SK-N-SH treated with all-trans-retinoic acid at 6 μM for 48 hours (cell line): ENCODE measurements around the gene RAC2.

ENCODE experiments used
- ATAC-seq: fragments of 200-7000 bp; cut with Tn5 transposase; 3 replicates; pipeline ENCODE4 v1.9.1; 2020; ENCODE audit warnings: mild to moderate bottlenecking, moderate library complexity
- ARNTL ChIP-seq: fragments of 450-650 bp; formaldehyde crosslinking; IDR thresholded peaks from 2 replicates; pipeline ENCODE4 v1.5.0; 2020; ENCODE audit warnings: low read depth, mild to moderate bottlenecking, moderate library complexity, borderline replicate concordance
- BACH2 ChIP-seq: fragments of 250-450 bp; sonication (Bioruptor Pico); IDR thresholded peaks from 2 replicates; pipeline ENCODE4 v1.9.0; 2021; ENCODE audit warnings: mild to moderate bottlenecking, borderline replicate concordance
- CSDC2 ChIP-seq: fragments of 250-450 bp; sonication (Bioruptor Pico); IDR thresholded peaks from 2 replicates; pipeline ENCODE4 v1.5.0; 2020; ENCODE audit warnings: mild to moderate bottlenecking, moderate library complexity
- ESRRG ChIP-seq: fragments of 250-450 bp; sonication (Bioruptor Pico); IDR thresholded peaks from 2 replicates; pipeline ENCODE4 v1.6.1; 2021; ENCODE audit warnings: mild to moderate bottlenecking
- GLIS3 ChIP-seq: fragments of 250-450 bp; sonication (Bioruptor Pico); IDR thresholded peaks from 2 replicates; pipeline ENCODE4 v1.5.0; 2020; ENCODE audit warnings: mild to moderate bottlenecking, moderate library complexity
- ISL1 ChIP-seq: fragments of 250-450 bp; sonication (Bioruptor Pico); IDR thresholded peaks from 2 replicates; pipeline ENCODE4 v2.1.2; 2022; ENCODE audit warnings: mild to moderate bottlenecking, moderate library complexity
- OSR1 ChIP-seq: fragments of 250-450 bp; sonication (Bioruptor Pico); IDR thresholded peaks from 2 replicates; pipeline ENCODE4 v1.8.0; 2022; ENCODE audit warnings: moderate library complexity, mild to moderate bottlenecking, inconsistent platforms
- PPARA ChIP-seq: fragments of 250-450 bp; sonication (Bioruptor Pico); IDR thresholded peaks from 2 replicates; pipeline ENCODE4 v1.5.0; 2020; ENCODE audit warnings: mild to moderate bottlenecking, borderline replicate concordance
- RARB ChIP-seq: fragments of 250-450 bp; sonication (Bioruptor Pico); IDR thresholded peaks from 2 replicates; pipeline ENCODE4 v1.8.0; 2021; ENCODE audit warnings: mild to moderate bottlenecking, moderate library complexity
- SNAI2 ChIP-seq: fragments of 250-450 bp; sonication (Bioruptor Pico); IDR thresholded peaks from 2 replicates; pipeline ENCODE4 v1.5.0; 2020; ENCODE audit warnings: mild to moderate bottlenecking, moderate library complexity
- TCF4 ChIP-seq: fragments of 250-450 bp; sonication (Bioruptor Pico); IDR thresholded peaks from 2 replicates; pipeline ENCODE4 v1.8.0; 2021; ENCODE audit warnings: mild to moderate bottlenecking, moderate library complexity, borderline replicate concordance
- TOX ChIP-seq: fragments of 250-450 bp; sonication (Bioruptor Pico); IDR thresholded peaks from 2 replicates; pipeline ENCODE4 v1.8.0; 2021; ENCODE audit warnings: mild to moderate bottlenecking, moderate library complexity, borderline replicate concordance
- ZC3H10 ChIP-seq: fragments of 250-450 bp; sonication (Bioruptor Pico); IDR thresholded peaks from 2 replicates; pipeline ENCODE4 v1.5.1; 2021; ENCODE audit warnings: mild to moderate bottlenecking, moderate library complexity
- ZFP3 ChIP-seq: fragments of 250-450 bp; sonication (Bioruptor Pico); IDR thresholded peaks from 2 replicates; pipeline ENCODE4 v1.5.0; 2020; ENCODE audit warnings: mild to moderate bottlenecking, moderate library complexity
- ZFP30 ChIP-seq: fragments of 450-650 bp; formaldehyde crosslinking; IDR thresholded peaks from 2 replicates; pipeline ENCODE4 v1.5.0; 2022; ENCODE audit warnings: mild to moderate bottlenecking, moderate library complexity
- ZNF565 ChIP-seq: fragments of 450-650 bp; formaldehyde crosslinking; conservative IDR thresholded peaks from 2 replicates; pipeline ENCODE4 v1.5.0; 2020; ENCODE audit warnings: low read depth, mild to moderate bottlenecking, moderate library complexity
- ZNF70 ChIP-seq: fragments of 450-650 bp; formaldehyde crosslinking; IDR thresholded peaks from 2 replicates; pipeline ENCODE4 v1.5.0; 2020; ENCODE audit warnings: mild to moderate bottlenecking, moderate library complexity
- ZNF8 ChIP-seq: fragments of 450-650 bp; formaldehyde crosslinking; IDR thresholded peaks from 2 replicates; pipeline ENCODE4 v1.5.0; 2020; ENCODE audit warnings: mild to moderate bottlenecking, moderate library complexity
- TF ChIP-seq, protein P1 (sequence below): fragments of 250-450 bp; sonication (Bioruptor Pico); IDR thresholded peaks from 2 replicates; pipeline ENCODE4 v1.8.0; 2020; ENCODE audit warnings: mild to moderate bottlenecking, moderate library complexity, borderline replicate concordance
- TF ChIP-seq, protein P2 (sequence below): fragments of 250-450 bp; sonication (Bioruptor Pico); IDR thresholded peaks from 2 replicates; pipeline ENCODE4 v1.5.0; 2020; ENCODE audit warnings: mild to moderate bottlenecking, moderate library complexity
- TF ChIP-seq, protein P3 (sequence below): fragments of 250-450 bp; sonication (Bioruptor Pico); IDR thresholded peaks from 2 replicates; pipeline ENCODE4 v1.8.0; 2021; ENCODE audit warnings: low read depth, mild to moderate bottlenecking, moderate library complexity, borderline replicate concordance

The RAC2 gene

DNA sequence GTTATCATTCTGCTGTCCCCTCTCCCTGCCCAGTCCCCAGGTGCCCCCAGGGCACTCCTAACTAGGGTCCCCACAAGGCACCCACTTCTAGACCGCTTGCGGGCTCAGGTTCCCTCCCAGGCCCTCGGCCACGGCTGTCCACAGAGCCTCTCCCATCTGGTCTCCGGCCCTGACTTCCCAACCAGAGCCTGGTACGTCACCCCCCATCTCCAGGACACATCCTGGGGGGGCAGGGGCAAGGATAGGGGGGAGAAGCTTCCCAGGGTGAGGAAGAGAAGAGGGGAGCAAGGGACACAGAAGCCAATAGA, 32.2 kb downstream of the RAC2 start:
- TF ChIP-seq PPARA (CRISPR knock-in tag) (no peak), BACH2 (no peak), TCF4 (no peak), ISL1 (CRISPR knock-in tag) (no peak), ZNF8 (CRISPR knock-in tag) (no peak), ESRRG (no peak), TOX (CRISPR knock-in tag) (no peak)
- ATAC-seq = no peak

DNA sequence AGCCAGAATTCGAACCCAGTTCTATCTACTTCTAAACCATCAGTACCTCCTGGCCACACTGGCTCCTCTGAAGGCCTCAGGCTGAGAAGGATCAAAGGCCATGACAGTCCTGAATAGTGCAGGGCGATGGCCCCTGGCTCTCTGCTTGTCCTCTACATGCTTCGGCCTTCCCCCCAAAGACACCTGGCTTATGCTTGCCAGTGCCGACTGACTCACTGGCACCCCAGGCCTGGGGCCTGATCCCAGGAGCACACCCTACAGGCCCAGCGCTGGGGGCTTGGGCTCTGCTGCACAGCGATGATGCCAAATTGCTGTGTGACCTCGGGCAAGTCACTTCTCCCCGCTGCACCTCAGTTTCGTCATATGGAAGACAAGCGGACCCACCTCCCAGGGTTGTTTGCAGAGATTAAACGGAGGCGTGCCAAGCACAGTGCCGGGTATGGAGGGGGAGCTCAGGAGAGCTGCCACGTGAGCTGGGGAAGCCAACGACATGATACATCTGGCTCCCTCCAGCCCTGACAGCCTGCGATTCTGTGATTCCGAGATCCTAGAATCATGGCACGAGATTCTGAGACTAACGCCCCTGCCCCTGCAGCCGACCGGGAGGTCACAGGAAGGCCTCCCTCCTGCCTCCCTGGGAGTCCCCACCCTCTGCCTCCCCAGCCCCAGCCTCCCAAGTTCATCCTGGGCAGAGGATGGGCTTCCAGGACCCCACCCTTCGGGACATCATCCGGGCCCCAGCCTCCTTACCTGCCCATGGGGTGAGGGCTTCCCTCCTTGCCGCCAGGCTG, 32.8 kb downstream of the RAC2 start:
- TF ChIP-seq, protein P1, sequence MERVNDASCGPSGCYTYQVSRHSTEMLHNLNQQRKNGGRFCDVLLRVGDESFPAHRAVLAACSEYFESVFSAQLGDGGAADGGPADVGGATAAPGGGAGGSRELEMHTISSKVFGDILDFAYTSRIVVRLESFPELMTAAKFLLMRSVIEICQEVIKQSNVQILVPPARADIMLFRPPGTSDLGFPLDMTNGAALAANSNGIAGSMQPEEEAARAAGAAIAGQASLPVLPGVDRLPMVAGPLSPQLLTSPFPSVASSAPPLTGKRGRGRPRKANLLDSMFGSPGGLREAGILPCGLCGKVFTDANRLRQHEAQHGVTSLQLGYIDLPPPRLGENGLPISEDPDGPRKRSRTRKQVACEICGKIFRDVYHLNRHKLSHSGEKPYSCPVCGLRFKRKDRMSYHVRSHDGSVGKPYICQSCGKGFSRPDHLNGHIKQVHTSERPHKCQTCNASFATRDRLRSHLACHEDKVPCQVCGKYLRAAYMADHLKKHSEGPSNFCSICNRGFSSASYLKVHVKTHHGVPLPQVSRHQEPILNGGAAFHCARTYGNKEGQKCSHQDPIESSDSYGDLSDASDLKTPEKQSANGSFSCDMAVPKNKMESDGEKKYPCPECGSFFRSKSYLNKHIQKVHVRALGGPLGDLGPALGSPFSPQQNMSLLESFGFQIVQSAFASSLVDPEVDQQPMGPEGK (CRISPR knock-in tag) = no peak
- no peak for TF ChIP-seq ZNF565 (CRISPR knock-in tag)
- TF ChIP-seq ISL1 (CRISPR knock-in tag) = no peak
- TF ChIP-seq BACH2 = no peak
- TF ChIP-seq ZFP30 (CRISPR knock-in tag) = no peak
- TF ChIP-seq ESRRG = no peak
- TF ChIP-seq, protein P2, sequence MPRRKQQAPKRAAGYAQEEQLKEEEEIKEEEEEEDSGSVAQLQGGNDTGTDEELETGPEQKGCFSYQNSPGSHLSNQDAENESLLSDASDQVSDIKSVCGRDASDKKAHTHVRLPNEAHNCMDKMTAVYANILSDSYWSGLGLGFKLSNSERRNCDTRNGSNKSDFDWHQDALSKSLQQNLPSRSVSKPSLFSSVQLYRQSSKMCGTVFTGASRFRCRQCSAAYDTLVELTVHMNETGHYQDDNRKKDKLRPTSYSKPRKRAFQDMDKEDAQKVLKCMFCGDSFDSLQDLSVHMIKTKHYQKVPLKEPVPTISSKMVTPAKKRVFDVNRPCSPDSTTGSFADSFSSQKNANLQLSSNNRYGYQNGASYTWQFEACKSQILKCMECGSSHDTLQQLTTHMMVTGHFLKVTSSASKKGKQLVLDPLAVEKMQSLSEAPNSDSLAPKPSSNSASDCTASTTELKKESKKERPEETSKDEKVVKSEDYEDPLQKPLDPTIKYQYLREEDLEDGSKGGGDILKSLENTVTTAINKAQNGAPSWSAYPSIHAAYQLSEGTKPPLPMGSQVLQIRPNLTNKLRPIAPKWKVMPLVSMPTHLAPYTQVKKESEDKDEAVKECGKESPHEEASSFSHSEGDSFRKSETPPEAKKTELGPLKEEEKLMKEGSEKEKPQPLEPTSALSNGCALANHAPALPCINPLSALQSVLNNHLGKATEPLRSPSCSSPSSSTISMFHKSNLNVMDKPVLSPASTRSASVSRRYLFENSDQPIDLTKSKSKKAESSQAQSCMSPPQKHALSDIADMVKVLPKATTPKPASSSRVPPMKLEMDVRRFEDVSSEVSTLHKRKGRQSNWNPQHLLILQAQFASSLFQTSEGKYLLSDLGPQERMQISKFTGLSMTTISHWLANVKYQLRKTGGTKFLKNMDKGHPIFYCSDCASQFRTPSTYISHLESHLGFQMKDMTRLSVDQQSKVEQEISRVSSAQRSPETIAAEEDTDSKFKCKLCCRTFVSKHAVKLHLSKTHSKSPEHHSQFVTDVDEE = no peak
- no peak for TF ChIP-seq ZC3H10
- TF ChIP-seq, protein P3, sequence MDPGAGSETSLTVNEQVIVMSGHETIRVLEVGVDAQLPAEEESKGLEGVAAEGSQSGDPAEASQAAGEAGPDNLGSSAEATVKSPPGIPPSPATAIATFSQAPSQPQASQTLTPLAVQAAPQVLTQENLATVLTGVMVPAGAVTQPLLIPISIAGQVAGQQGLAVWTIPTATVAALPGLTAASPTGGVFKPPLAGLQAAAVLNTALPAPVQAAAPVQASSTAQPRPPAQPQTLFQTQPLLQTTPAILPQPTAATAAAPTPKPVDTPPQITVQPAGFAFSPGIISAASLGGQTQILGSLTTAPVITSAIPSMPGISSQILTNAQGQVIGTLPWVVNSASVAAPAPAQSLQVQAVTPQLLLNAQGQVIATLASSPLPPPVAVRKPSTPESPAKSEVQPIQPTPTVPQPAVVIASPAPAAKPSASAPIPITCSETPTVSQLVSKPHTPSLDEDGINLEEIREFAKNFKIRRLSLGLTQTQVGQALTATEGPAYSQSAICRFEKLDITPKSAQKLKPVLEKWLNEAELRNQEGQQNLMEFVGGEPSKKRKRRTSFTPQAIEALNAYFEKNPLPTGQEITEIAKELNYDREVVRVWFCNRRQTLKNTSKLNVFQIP (CRISPR knock-in tag) = no peak
- TF ChIP-seq RARB = no peak
- no peak for TF ChIP-seq SNAI2 (CRISPR knock-in tag)
- TF ChIP-seq ARNTL (CRISPR knock-in tag) = no peak
- no peak for TF ChIP-seq TCF4
- TF ChIP-seq TOX (CRISPR knock-in tag) = no peak
- ATAC-seq = no peak

DNA sequence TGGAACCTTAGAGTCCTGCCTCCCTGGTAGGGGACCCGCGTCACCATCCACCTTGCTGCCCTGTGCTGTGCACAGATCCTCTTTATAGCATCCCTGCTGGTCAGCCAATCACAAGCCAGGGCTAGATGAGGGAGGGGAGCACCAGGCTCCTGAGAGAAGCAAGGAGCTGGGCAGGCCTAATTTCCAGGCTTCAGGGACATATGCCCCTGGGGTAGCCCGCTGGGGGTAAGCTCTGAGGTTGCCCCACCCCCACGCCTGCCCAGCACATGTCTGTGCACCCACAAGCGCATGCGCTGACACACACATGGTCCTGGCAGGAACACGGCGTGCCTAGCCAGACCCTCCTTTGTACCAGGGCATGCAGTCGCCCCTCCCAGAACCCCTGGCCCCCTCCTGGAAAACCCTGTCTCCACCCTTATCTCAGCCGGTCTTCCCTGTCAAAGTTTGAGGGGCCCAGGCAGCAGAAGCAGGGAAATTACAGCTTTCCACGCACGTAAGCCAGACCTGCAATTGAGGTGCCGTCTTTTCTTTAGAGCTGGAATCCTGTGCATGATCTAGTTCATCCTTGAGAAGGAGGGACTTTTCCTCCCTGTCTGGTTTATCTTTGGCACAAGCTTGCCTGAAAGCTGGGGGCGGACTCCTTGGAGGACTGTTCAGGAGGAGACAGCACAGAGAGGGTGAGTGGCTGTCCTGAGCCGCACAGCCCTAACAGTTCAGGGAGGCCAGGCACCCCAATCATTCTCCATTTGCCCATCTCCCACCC, 33.8 kb downstream of the RAC2 start:
- no peak for ATAC-seq
- TF ChIP-seq ZNF8 (CRISPR knock-in tag) (no peak), ZFP3 (CRISPR knock-in tag) (no peak), OSR1 (no peak), CSDC2 (CRISPR knock-in tag) (no peak), ZNF70 (CRISPR knock-in tag) (no peak), ARNTL (CRISPR knock-in tag) (no peak), GLIS3 (CRISPR knock-in tag) (no peak)
- TF ChIP-seq, protein P3 (CRISPR knock-in tag) = no peak
- TF ChIP-seq, protein P1 (CRISPR knock-in tag) = no peak
